H9 (cell line): Measurements from ENCODE around the gene ATG7. TPM values are rescaled to one million over a fixed set of nuclear protein-coding genes. Genes with fewer than 3 reads are reported as not detected.

Experiments
- DNase-seq: peaks from one replicate; pipeline ENCODE4 v3.0.0-alpha.2; 2017
- H2AFZ ChIP-seq: one replicate; pipeline ENCODE4 v1.6.1; 2013; ENCODE audit warnings: mild to moderate bottlenecking, low read length, control low read depth, moderate library complexity
- H2AK5ac ChIP-seq: 2 replicates; pipeline ENCODE4 v1.6.1; 2013; ENCODE audit warnings: low read length, control low read depth, mixed read lengths; ENCODE audit not compliant: insufficient read length
- H2BK120ac ChIP-seq: one replicate; pipeline ENCODE4 v1.6.1; 2013; ENCODE audit warnings: low read depth, mild to moderate bottlenecking, low read length, control low read depth, inconsistent platforms; ENCODE audit not compliant: poor library complexity, severe bottlenecking
- H2BK12ac ChIP-seq: 2 replicates; pipeline ENCODE4 v1.6.1; 2013; ENCODE audit warnings: low read length, control low read depth, mixed read lengths, low read depth; ENCODE audit not compliant: insufficient read length
- H2BK15ac ChIP-seq: 2 replicates; pipeline ENCODE4 v1.6.1; 2013; ENCODE audit warnings: low read depth, low read length, control low read depth
- H2BK20ac ChIP-seq: one replicate; pipeline ENCODE4 v1.6.1; 2013; ENCODE audit warnings: low read depth, mild to moderate bottlenecking, low read length, control low read depth, inconsistent platforms; ENCODE audit not compliant: poor library complexity, severe bottlenecking
- H2BK5ac ChIP-seq: 2 replicates; pipeline ENCODE4 v1.6.1; 2013; ENCODE audit warnings: low read length, control low read depth, mixed read lengths; ENCODE audit not compliant: insufficient read length
- H3K14ac ChIP-seq: 2 replicates; pipeline ENCODE4 v1.6.1; 2013; ENCODE audit warnings: low read length, control low read depth; ENCODE audit not compliant: insufficient read depth
- H3K18ac ChIP-seq: 2 replicates; pipeline ENCODE4 v1.6.1; 2013; ENCODE audit warnings: low read depth, mild to moderate bottlenecking, mixed read lengths, low read length, control low read depth; ENCODE audit not compliant: insufficient read length
- H3K23ac ChIP-seq: 2 replicates; pipeline ENCODE4 v1.6.1; 2013; ENCODE audit warnings: low read length, control low read depth, mixed read lengths, low read depth; ENCODE audit not compliant: insufficient read length
- H3K23me2 ChIP-seq: 2 replicates; pipeline ENCODE4 v1.6.1; 2013; ENCODE audit warnings: low read depth, mild to moderate bottlenecking, mixed read lengths, low read length, control low read depth; ENCODE audit not compliant: insufficient read length, poor library complexity, severe bottlenecking
- H3K27ac ChIP-seq: 2 replicates; pipeline ENCODE4 v1.5.1; 2013; ENCODE audit warnings: low read length, control low read depth, mixed read lengths, low read depth; ENCODE audit not compliant: insufficient read length
- H3K27me3 ChIP-seq: 2 replicates; pipeline ENCODE4 v1.6.1; 2013; ENCODE audit warnings: low read length, control low read depth, inconsistent platforms; ENCODE audit not compliant: insufficient read depth
- H3K4ac ChIP-seq: 2 replicates; pipeline ENCODE4 v1.6.1; 2013; ENCODE audit warnings: low read depth, mild to moderate bottlenecking, control low read depth, inconsistent platforms, low read length, moderate library complexity
- H3K4me1 ChIP-seq: 2 replicates; pipeline ENCODE4 v1.6.1; 2013; ENCODE audit warnings: low read length, control low read depth, inconsistent platforms; ENCODE audit not compliant: insufficient read depth
- H3K4me2 ChIP-seq: 2 replicates; pipeline ENCODE4 v1.6.1; 2013; ENCODE audit warnings: low read length, control low read depth, mixed read lengths; ENCODE audit not compliant: insufficient read length, insufficient read depth
- H3K56ac ChIP-seq: 2 replicates; pipeline ENCODE4 v1.6.1; 2013; ENCODE audit warnings: low read depth, mild to moderate bottlenecking, mixed read lengths, low read length, control low read depth; ENCODE audit not compliant: insufficient read length
- H3K79me1 ChIP-seq: 2 replicates; pipeline ENCODE4 v1.6.1; 2013; ENCODE audit warnings: low read depth, mild to moderate bottlenecking, moderate library complexity, low read length, control low read depth, inconsistent platforms; ENCODE audit not compliant: insufficient read depth, poor library complexity, severe bottlenecking
- H3K79me2 ChIP-seq: 2 replicates; pipeline ENCODE4 v1.6.1; 2013; ENCODE audit warnings: low read length, control low read depth, inconsistent platforms; ENCODE audit not compliant: insufficient read depth
- H3K9ac ChIP-seq: 2 replicates; pipeline ENCODE4 v1.6.1; 2013; ENCODE audit warnings: low read length, control low read depth, mixed read lengths; ENCODE audit not compliant: insufficient read length; ENCODE audit errors: extremely low read depth
- H3K9me3 ChIP-seq: one replicate; pipeline ENCODE4 v1.6.1; 2013; ENCODE audit warnings: low read depth, low read length, inconsistent platforms; ENCODE audit not compliant: control insufficient read depth
- H3T11ph ChIP-seq: one replicate; pipeline ENCODE4 v1.6.1; 2013; ENCODE audit warnings: mild to moderate bottlenecking, low read length, control low read depth, inconsistent platforms
- H4K20me1 ChIP-seq: one replicate; pipeline ENCODE4 v1.6.1; 2013; ENCODE audit not compliant: control insufficient read depth, insufficient read length, insufficient read depth
- H4K5ac ChIP-seq: 2 replicates; pipeline ENCODE4 v1.6.1; 2013; ENCODE audit warnings: low read depth, mild to moderate bottlenecking, mixed read lengths, low read length, control low read depth; ENCODE audit not compliant: insufficient read length
- H4K8ac ChIP-seq: replicated peaks from 2 replicates; pipeline ENCODE4 v1.6.1; 2013; ENCODE audit warnings: low read length, control low read depth, mixed read lengths, low read depth; ENCODE audit not compliant: insufficient read length
- H4K91ac ChIP-seq: 2 replicates; pipeline ENCODE4 v1.6.1; 2013; ENCODE audit warnings: low read depth, mild to moderate bottlenecking, moderate library complexity, mixed read lengths, low read length, control low read depth; ENCODE audit not compliant: insufficient read length
- H3K27ac Mint-ChIP-seq, 3 experiments: 2 replicates in 2 of 3; 3 replicates in 1 of 3; pipeline ENCODE4 v1.8.0; 2020 to 2021; ENCODE audit warnings: mixed read lengths in 3 of 3, mild to moderate bottlenecking in 1 of 3, moderate library complexity in 1 of 3
- H3K27me3 Mint-ChIP-seq: 2 replicates; pipeline ENCODE4 v1.8.0; 2021; ENCODE audit warnings: low read depth, mild to moderate bottlenecking, moderate library complexity, mixed read lengths
- H3K36me3 Mint-ChIP-seq, 3 experiments: 2 replicates in 2 of 3; 3 replicates in 1 of 3; pipeline ENCODE4 v1.8.0; 2020 to 2021; ENCODE audit warnings: low read depth in 3 of 3, mixed read lengths in 3 of 3; ENCODE audit not compliant: insufficient read depth in 1 of 3
- H3K4me1 Mint-ChIP-seq, 2 experiments: 2 replicates each; pipeline ENCODE4 v1.8.0; 2020; ENCODE audit warnings: mixed read lengths in 2 of 2
- H3K4me3 Mint-ChIP-seq, 2 experiments: 2 replicates in 1 of 2; 3 replicates in 1 of 2; pipeline ENCODE4 v1.8.0; 2020 to 2021; ENCODE audit warnings: mild to moderate bottlenecking in 2 of 2, mixed read lengths in 2 of 2, moderate library complexity in 1 of 2
- H3K9me3 Mint-ChIP-seq, 2 experiments: 2 replicates in 1 of 2; 3 replicates in 1 of 2; pipeline ENCODE4 v1.8.0; 2020; ENCODE audit warnings: mild to moderate bottlenecking in 2 of 2, mixed read lengths in 2 of 2, moderate library complexity in 1 of 2
- WGBS: extraction: QIAGEN DNeasy Blood & Tissue Kit; methylation state at CpG from one replicate; pipeline ENCODE4 v1.1.7; 2013; ENCODE audit warnings: missing lambda C conversion rate, low lambda C conversion rate, mixed read lengths; ENCODE audit not compliant: insufficient read length; ENCODE audit errors: extremely low coverage; 5-methylcytosine and 5-hydroxymethylcytosine counted together
- total RNA-seq: library from RNA; stranded (reverse); gene quantifications from 2 replicates; pipeline ENCODE4 v1.2.1, GENCODE V29; 2021
- TF ChIP-seq, protein P1 (sequence below): fragments of 200-600 bp; sonication (generic); conservative IDR thresholded peaks from 3 replicates; pipeline ENCODE4 v1.8.0; 2021; ENCODE audit warnings: antibody characterized with exemption, mild to moderate bottlenecking

Gene ATG7
- total RNA-seq, 1 experiment from 2014 or later, result 17.9 TPM

DNA sequence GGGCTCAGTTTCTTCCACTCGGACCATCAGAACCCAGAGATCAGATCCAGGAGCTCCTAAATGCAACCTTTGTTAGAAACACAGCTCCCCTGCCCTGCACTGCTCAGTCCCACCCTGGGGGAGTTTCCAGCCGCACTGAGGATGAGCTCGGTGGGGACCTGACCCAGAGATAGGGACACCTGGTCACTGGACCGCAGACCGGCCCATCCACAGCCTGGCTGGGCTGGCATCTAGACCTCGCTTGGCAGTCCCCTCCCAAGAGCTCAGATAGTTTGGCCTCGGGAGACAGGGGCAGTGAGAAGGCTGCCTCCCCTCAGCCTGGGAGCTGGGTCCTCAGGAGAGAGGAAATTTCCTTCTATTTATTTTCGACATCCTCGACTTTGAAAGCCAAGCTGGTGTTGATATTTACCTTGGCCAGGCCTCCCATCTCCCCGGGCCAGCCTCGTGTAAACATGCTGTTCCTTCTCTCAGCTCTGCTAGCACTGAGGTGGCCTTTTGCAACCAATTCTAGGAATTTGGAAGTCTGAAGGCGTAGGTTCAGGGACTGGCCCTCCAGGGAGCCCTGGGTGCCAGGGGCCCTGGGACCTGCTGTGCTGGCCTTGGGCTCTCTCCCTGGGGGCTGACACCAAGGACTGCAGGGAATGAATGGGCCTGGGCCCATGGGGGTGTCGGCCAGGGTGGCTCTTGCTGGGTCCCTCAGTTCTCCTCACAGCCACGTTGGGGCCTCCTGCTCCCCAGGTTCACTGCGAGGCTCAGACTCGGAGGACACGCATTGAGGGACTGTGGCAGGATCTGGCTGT, 281.4 kb downstream of the ATG7 start:
- Histone ChIP-seq H3T11ph (no peak overlapping the region), H2AK5ac (no peak overlapping the region), H3K79me2 (no peaks in the 10 kb centered on the region), H2BK5ac (no peak overlapping the region), H2BK20ac (no peak overlapping the region), H3K4me1 (no peaks in the 10 kb centered on the region), H3K9ac (no peak overlapping the region), H4K91ac (no peak overlapping the region), H4K5ac (no peak overlapping the region), H3K23me2 (no peaks in the 10 kb centered on the region), H3K18ac (no peak overlapping the region), H2AFZ (no peak overlapping the region), H3K27ac (no peak overlapping the region), H3K4me2 (no peak overlapping the region), H3K79me1 (peaks cover 3% of the 10 kb centered on the region), H2BK12ac (no peak overlapping the region), H3K56ac (no peak overlapping the region), H4K8ac (no peak overlapping the region), H3K14ac (no peak overlapping the region; the same call in 1 of the 2 replicates), H4K20me1 (no peaks in the 10 kb centered on the region), H3K4ac (no peak overlapping the region), H3K27me3 (no peaks in the 10 kb centered on the region), H2BK120ac (no peak overlapping the region), H3K23ac (no peak overlapping the region), H3K9me3 (no peaks in the 10 kb centered on the region), H2BK15ac (no peak overlapping the region)
- Mint-ChIP-seq H3K27ac (peak overlapping the region in 1 of 3 experiments; percentile 62; a peak in 1 of 7 replicates), H3K27me3 (no peaks in the 10 kb centered on the region), H3K4me1 (peaks cover 2 to 8% of the 10 kb centered on the region in 2 experiments; a peak in 3 of 4 replicates), H3K4me3 (no peak overlapping the region), H3K9me3 (peaks cover 0 to 2% of the 10 kb centered on the region in 2 experiments; a peak in 3 of 5 replicates), H3K36me3 (peaks cover 4 to 40% (median 34%) of the 10 kb centered on the region in 3 experiments; a peak in 6 of 7 replicates)
- TF ChIP-seq, protein P1, sequence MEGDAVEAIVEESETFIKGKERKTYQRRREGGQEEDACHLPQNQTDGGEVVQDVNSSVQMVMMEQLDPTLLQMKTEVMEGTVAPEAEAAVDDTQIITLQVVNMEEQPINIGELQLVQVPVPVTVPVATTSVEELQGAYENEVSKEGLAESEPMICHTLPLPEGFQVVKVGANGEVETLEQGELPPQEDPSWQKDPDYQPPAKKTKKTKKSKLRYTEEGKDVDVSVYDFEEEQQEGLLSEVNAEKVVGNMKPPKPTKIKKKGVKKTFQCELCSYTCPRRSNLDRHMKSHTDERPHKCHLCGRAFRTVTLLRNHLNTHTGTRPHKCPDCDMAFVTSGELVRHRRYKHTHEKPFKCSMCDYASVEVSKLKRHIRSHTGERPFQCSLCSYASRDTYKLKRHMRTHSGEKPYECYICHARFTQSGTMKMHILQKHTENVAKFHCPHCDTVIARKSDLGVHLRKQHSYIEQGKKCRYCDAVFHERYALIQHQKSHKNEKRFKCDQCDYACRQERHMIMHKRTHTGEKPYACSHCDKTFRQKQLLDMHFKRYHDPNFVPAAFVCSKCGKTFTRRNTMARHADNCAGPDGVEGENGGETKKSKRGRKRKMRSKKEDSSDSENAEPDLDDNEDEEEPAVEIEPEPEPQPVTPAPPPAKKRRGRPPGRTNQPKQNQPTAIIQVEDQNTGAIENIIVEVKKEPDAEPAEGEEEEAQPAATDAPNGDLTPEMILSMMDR, result no peak
- WGBS, result no CpG with 5 or more reads among the region's 17 CpGs
- DNase-seq, result no peak
